Activated CD8-positive, alpha-beta T cell treated with anti-CD3 and anti-CD28 coated beads for 36 hours (primary cell): ENCODE measurements around the gene COX8C. TPM values are rescaled to one million over a fixed set of nuclear protein-coding genes. Genes with fewer than 3 reads are reported as not detected.
"Not testable (repeated sequence)": the region's sequence is repeated elsewhere in the genome, so short reads cannot be mapped to it uniquely, and the experiment has no call there.

Source experiments
- ATAC-seq: fragments of 200-7000 bp; cut with Tn5 transposase; one replicate; pipeline ENCODE4 v1.10.0; 2021; ENCODE audit warnings: mild to moderate bottlenecking, moderate library complexity
- CTCF ChIA-PET: fragments of 350-600 bp; sonication (Branson Sonifier 250); formaldehyde crosslinking; loops from one replicate; lab custom pipeline; 2021; ENCODE audit warnings: antibody characterized with exemption; lab: Charles Lee
- POLR2A ChIA-PET: fragments of 350-600 bp; sonication (Branson Sonifier 250); formaldehyde crosslinking; loops from one replicate; lab custom pipeline; 2021; ENCODE audit warnings: antibody characterized with exemption; lab: Charles Lee
- DNase-seq: peaks from one replicate; pipeline ENCODE4 v3.0.0-alpha.2; 2020
- H3K27ac Mint-ChIP-seq: one replicate; pipeline ENCODE4 v1.8.0; 2021; ENCODE audit warnings: mild to moderate bottlenecking, mixed read lengths
- H3K27me3 Mint-ChIP-seq: one replicate; pipeline ENCODE4 v1.8.0; 2021; ENCODE audit warnings: mixed read lengths
- H3K36me3 Mint-ChIP-seq: one replicate; pipeline ENCODE4 v1.8.0; 2021; ENCODE audit warnings: low read depth, mixed read lengths
- H3K4me1 Mint-ChIP-seq: one replicate; pipeline ENCODE4 v1.8.0; 2021; ENCODE audit warnings: low read depth, mixed read lengths
- H3K4me3 Mint-ChIP-seq: one replicate; pipeline ENCODE4 v1.8.0; 2021; ENCODE audit warnings: mild to moderate bottlenecking, moderate library complexity, mixed read lengths
- H3K9me3 Mint-ChIP-seq: one replicate; pipeline ENCODE4 v1.8.0; 2021; ENCODE audit warnings: mixed read lengths
- intact Hi-C: fragments of 100-400 bp; cut with micrococcal nuclease; formaldehyde crosslinking; loops from one replicate; pipeline ENCODE4 v1.10.0; 2022
- total RNA-seq, 2 experiments: library from RNA; stranded (reverse); gene quantifications; one replicate each; pipeline ENCODE4 v1.2.3, GENCODE V29; 2021
- TF ChIP-seq, protein P1 (sequence below): fragments of 200-600 bp; IDR thresholded peaks from one replicate; pipeline ENCODE4 v1.8.0; 2022; ENCODE audit warnings: antibody characterized with exemption, mild to moderate bottlenecking

Gene COX8C
- total RNA-seq, 2 experiments from 2014 or later: not detected

GRCh38 chr14:93347850-93348249 lies 868 bp downstream of the COX8C start:
- peaks cover 5% of the 10 kb centered on the region for H3K27me3 Mint-ChIP-seq
- H3K4me1 Mint-ChIP-seq: no peaks in the 10 kb centered on the region
- DNase-seq: no peak
- intact Hi-C loops: no loop called here
- no peak overlapping the region for H3K4me3 Mint-ChIP-seq
- H3K36me3 Mint-ChIP-seq: no peaks in the 10 kb centered on the region
- TF ChIP-seq, protein P1, sequence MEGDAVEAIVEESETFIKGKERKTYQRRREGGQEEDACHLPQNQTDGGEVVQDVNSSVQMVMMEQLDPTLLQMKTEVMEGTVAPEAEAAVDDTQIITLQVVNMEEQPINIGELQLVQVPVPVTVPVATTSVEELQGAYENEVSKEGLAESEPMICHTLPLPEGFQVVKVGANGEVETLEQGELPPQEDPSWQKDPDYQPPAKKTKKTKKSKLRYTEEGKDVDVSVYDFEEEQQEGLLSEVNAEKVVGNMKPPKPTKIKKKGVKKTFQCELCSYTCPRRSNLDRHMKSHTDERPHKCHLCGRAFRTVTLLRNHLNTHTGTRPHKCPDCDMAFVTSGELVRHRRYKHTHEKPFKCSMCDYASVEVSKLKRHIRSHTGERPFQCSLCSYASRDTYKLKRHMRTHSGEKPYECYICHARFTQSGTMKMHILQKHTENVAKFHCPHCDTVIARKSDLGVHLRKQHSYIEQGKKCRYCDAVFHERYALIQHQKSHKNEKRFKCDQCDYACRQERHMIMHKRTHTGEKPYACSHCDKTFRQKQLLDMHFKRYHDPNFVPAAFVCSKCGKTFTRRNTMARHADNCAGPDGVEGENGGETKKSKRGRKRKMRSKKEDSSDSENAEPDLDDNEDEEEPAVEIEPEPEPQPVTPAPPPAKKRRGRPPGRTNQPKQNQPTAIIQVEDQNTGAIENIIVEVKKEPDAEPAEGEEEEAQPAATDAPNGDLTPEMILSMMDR: no peak
- peaks cover 2% of the 10 kb centered on the region for H3K9me3 Mint-ChIP-seq
- ATAC-seq: no peak
- POLR2A ChIA-PET: interaction anchor here (0.6 kb wide), 1 partner anchor 18 kb away, joined by 3 read pairs; no protein-coding TSS in a partner anchor
- CTCF ChIA-PET: no interaction called here
- no peak overlapping the region for H3K27ac Mint-ChIP-seq

- H3K4me3 Mint-ChIP-seq: no peak overlapping the region
- POLR2A ChIA-PET: interaction anchor here (0.6 kb wide), 1 partner anchor 18 kb away, joined by 3 read pairs; no protein-coding TSS in a partner anchor
- H3K36me3 Mint-ChIP-seq: no peaks in the 10 kb centered on the region
- DNase-seq (no peak), ATAC-seq (no peak)
- intact Hi-C loops: no loop called here
- H3K27me3 Mint-ChIP-seq: peaks cover 4% of the 10 kb centered on the region
- TF ChIP-seq, protein P1: no peak
- H3K27ac Mint-ChIP-seq: no peak overlapping the region
- CTCF ChIA-PET: no interaction called here
- H3K4me1 Mint-ChIP-seq: no peaks in the 10 kb centered on the region
- peaks cover 2% of the 10 kb centered on the region for H3K9me3 Mint-ChIP-seq
Observed at GRCh38 chr14:93348292-93348691, 1.3 kb downstream of the COX8C start.

DNA sequence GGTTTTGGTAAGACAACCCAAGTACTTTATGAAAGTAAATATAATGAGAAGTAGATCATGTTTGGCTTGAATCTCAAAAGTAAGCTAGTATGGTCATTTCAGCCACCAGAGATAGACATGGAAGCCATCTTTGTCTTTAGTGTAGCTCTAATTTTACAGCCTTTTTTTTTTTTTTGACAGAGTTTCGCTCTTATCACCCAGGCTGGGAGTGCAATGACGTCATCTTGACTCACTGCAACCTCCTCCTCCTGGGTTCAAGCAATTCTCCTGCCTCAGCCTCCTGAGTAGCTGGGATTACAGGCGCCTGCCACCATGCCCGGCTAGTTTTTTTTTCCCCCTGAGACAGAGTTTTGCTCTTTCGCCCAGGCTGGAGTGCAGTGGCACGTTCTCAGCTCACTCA lies 7.9 kb downstream of the COX8C start:
- intact Hi-C loops, H3K4me1 Mint-ChIP-seq, H3K27ac Mint-ChIP-seq, H3K9me3 Mint-ChIP-seq, POLR2A ChIA-PET, H3K36me3 Mint-ChIP-seq, DNase-seq, CTCF ChIA-PET, H3K27me3 Mint-ChIP-seq, ATAC-seq, H3K4me3 Mint-ChIP-seq: not testable (repeated sequence)

DNA sequence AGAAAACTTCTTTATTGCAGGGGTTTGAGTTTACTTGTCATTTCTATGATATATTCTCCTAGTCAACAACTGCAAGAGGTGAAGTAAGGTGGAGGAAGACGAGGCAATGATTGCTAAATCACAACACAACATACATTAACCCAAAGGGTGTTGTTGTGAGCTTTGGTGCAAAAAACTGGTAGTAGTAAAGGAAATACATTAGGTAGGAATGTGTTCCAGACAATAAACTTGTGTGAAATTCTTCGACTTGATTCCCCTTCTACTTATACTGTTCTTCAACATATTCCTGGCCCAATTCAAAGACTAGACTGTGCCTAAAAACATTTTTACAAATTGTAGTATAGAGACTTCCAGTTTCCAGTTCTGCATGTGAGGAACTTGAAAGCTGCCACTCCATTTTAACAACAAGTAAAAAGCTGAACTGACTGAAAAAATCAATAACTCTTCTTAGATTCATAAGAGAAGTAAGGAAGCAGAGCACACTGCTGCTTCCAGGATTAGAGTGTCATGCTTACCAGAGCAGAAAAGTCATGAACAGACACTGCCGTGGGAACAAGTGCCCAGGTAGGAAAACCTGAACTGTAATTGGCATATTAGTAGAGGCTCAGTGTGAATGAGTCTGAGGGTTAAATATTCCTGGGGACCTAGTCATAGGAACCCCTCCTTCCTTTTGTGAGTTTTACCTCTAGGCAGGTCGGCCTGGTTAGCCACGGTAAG lies 22.2 kb downstream of the COX8C start:
- peaks cover 8% of the 10 kb centered on the region for H3K27me3 Mint-ChIP-seq
- TF ChIP-seq, protein P1: no peak
- no peak for ATAC-seq
- intact Hi-C loops: no loop called here
- H3K36me3 Mint-ChIP-seq: no peaks in the 10 kb centered on the region
- ChIA-PET POLR2A (no interaction called here), CTCF (no interaction called here)
- no peaks in the 10 kb centered on the region for H3K9me3 Mint-ChIP-seq
- no peak for DNase-seq
- no peak overlapping the region for H3K4me3 Mint-ChIP-seq
- no peaks in the 10 kb centered on the region for H3K4me1 Mint-ChIP-seq
- H3K27ac Mint-ChIP-seq: no peak overlapping the region

- Mint-ChIP-seq H3K27me3 (peaks cover 6% of the 10 kb centered on the region), H3K9me3 (no peaks in the 10 kb centered on the region), H3K27ac (no peak overlapping the region), H3K4me1 (no peaks in the 10 kb centered on the region), H3K36me3 (no peaks in the 10 kb centered on the region), H3K4me3 (no peak overlapping the region)
- intact Hi-C loops: no loop called here
- TF ChIP-seq, protein P1: no peak
- no peak for ATAC-seq
- DNase-seq: no peak
- CTCF ChIA-PET: no interaction called here
- POLR2A ChIA-PET: no interaction called here
Observed at GRCh38 chr14:93369713-93370266, 22.8 kb downstream of the COX8C start.
